ENCODE measurements around the gene CPED1.

CPED1 gene

GRCh38 chr7:121341933-121342332 is 353.4 kb downstream of the CPED1 start:
- peak in 1 of 2 donors; percentile 58 for DNase-seq (ENCODE audit: low read depth in 2 of 2)
- no peak overlapping the region for H3K4me3 ChIP-seq (replicated peaks in 1 of 2; ENCODE audit: low read depth in 2 of 2, low read length in 2 of 2)
- no peak for TF ChIP-seq CTCF (IDR thresholded peaks at IDR 0.05; ENCODE audit: low read depth, low read length)

GRCh38 chr7:121342631-121343030 is 354.1 kb downstream of the CPED1 start:
- no peak for DNase-seq (ENCODE audit: low read depth in 2 of 2)
- H3K4me3 ChIP-seq (replicated peaks in 1 of 2; ENCODE audit: low read depth in 2 of 2, low read length in 2 of 2): no peak overlapping the region
- no peak for TF ChIP-seq CTCF (IDR thresholded peaks at IDR 0.05; ENCODE audit: low read depth, low read length)

GRCh38 chr7:121343302-121343701 is 354.8 kb downstream of the CPED1 start:
- DNase-seq (ENCODE audit: low read depth in 2 of 2): peak in 1 of 2 donors; percentile 40
- no peak for TF ChIP-seq CTCF (IDR thresholded peaks at IDR 0.05; ENCODE audit: low read depth, low read length)
- no peak overlapping the region for H3K4me3 ChIP-seq (replicated peaks in 1 of 2; ENCODE audit: low read depth in 2 of 2, low read length in 2 of 2)

- H3K4me3 ChIP-seq (replicated peaks in 1 of 2; ENCODE audit: low read depth in 2 of 2, low read length in 2 of 2): no peak overlapping the region
- no peak for TF ChIP-seq CTCF (IDR thresholded peaks at IDR 0.05; ENCODE audit: low read depth, low read length)
- DNase-seq (ENCODE audit: low read depth in 2 of 2): peak in 1 of 2 donors; percentile 30
Observed at GRCh38 chr7:121344093-121344492, 355.6 kb downstream of the CPED1 start.

- no peak overlapping the region for H3K4me3 ChIP-seq (replicated peaks in 1 of 2; ENCODE audit: low read depth in 2 of 2, low read length in 2 of 2)
- no peak for TF ChIP-seq CTCF (IDR thresholded peaks at IDR 0.05; ENCODE audit: low read depth, low read length)
- no peak for DNase-seq (ENCODE audit: low read depth in 2 of 2)
Observed at GRCh38 chr7:121344497-121344896, 356.0 kb downstream of the CPED1 start.
